ENCODE measurements around the gene PXDN.

GRCh38 chr2:1660656-1661640, 83.4 kb downstream of the PXDN start:
- no peak for TF ChIP-seq CTCF (conservative IDR thresholded peaks at IDR 0.05; ENCODE audit: low read depth, low read length)
- TF ChIP-seq SMC3 (IDR thresholded peaks at IDR 0.05; ENCODE audit: low read depth, low read length), result no peak
- TF ChIP-seq POLR2A (IDR thresholded peaks at IDR 0.05; ENCODE audit: low read depth, low read length), result no peak
- no peak for TF ChIP-seq RFX5 (IDR thresholded peaks at IDR 0.05; ENCODE audit: low read depth, low read length)
